Glutamatergic neuron (in vitro differentiated cells): ENCODE measurements around the gene BEX1. TPM values are rescaled to one million over a fixed set of nuclear protein-coding genes. Genes with fewer than 3 reads are reported as not detected.

Source experiments
- DNase-seq: peaks from one replicate; pipeline ENCODE4 v3.0.0; 2022
- H3K27ac Mint-ChIP-seq: one replicate; pipeline ENCODE4 v1.8.0; 2020; ENCODE audit warnings: mild to moderate bottlenecking, mixed read lengths, inconsistent platforms; ENCODE audit not compliant: unreplicated experiment
- H3K27me3 Mint-ChIP-seq: one replicate; pipeline ENCODE4 v1.8.0; 2020; ENCODE audit warnings: mild to moderate bottlenecking, moderate library complexity, mixed read lengths, inconsistent platforms; ENCODE audit not compliant: unreplicated experiment
- H3K36me3 Mint-ChIP-seq: one replicate; pipeline ENCODE4 v1.8.0; 2020; ENCODE audit warnings: mild to moderate bottlenecking, mixed read lengths, inconsistent platforms; ENCODE audit not compliant: unreplicated experiment
- H3K4me1 Mint-ChIP-seq: one replicate; pipeline ENCODE4 v1.8.0; 2020; ENCODE audit warnings: mild to moderate bottlenecking, low read depth, mixed read lengths, inconsistent platforms; ENCODE audit not compliant: unreplicated experiment
- H3K4me3 Mint-ChIP-seq: one replicate; pipeline ENCODE4 v1.8.0; 2020; ENCODE audit warnings: mild to moderate bottlenecking, mixed read lengths, inconsistent platforms; ENCODE audit not compliant: unreplicated experiment
- H3K9me3 Mint-ChIP-seq: one replicate; pipeline ENCODE4 v1.8.0; 2020; ENCODE audit warnings: mild to moderate bottlenecking, moderate library complexity, mixed read lengths, inconsistent platforms; ENCODE audit not compliant: unreplicated experiment
- CTCF ChIP-seq: fragments of 200-600 bp; sonication (generic); IDR thresholded peaks from one replicate; pipeline ENCODE4 v1.5.0; 2021; ENCODE audit not compliant: partially characterized antibody, unreplicated experiment
- total RNA-seq: library from RNA; stranded (reverse); fragmentation: NEBNext Ultra II Directional; extraction: Animal tissue kit (Norgen Biotek cat#: 25700); gene quantifications from one replicate; pipeline ENCODE4 v1.2.1, GENCODE V29; 2021; ENCODE audit not compliant: unreplicated experiment

BEX1 gene
- total RNA-seq, 1 donor from 2014 or later: 140 TPM

GRCh38 chrX:103100484-103100883 is 36.5 kb upstream of the BEX1 start:
- DNase-seq: no peak

GRCh38 chrX:103099691-103100090 is 35.7 kb upstream of the BEX1 start:
- no peak for DNase-seq
- Mint-ChIP-seq H3K9me3 (no peaks in the 10 kb centered on the region), H3K27me3 (peaks cover 2% of the 10 kb centered on the region), H3K27ac (no peak overlapping the region), H3K36me3 (no peaks in the 10 kb centered on the region), H3K4me3 (no peak overlapping the region), H3K4me1 (no peaks in the 10 kb centered on the region)
- no peak for TF ChIP-seq CTCF

More at GRCh38 chrX:103100484-103100883, 36.5 kb upstream of the BEX1 start:
- Mint-ChIP-seq H3K4me1 (no peaks in the 10 kb centered on the region), H3K9me3 (no peaks in the 10 kb centered on the region), H3K4me3 (no peak overlapping the region), H3K27ac (no peak overlapping the region), H3K27me3 (peaks cover 2% of the 10 kb centered on the region), H3K36me3 (no peaks in the 10 kb centered on the region)
- TF ChIP-seq CTCF: no peak

GRCh38 chrX:103098488-103098887 is 34.5 kb upstream of the BEX1 start:
- no peak for DNase-seq
- Mint-ChIP-seq H3K27ac (no peak overlapping the region), H3K4me3 (no peak overlapping the region), H3K9me3 (no peaks in the 10 kb centered on the region), H3K4me1 (no peaks in the 10 kb centered on the region), H3K27me3 (peaks cover 2% of the 10 kb centered on the region), H3K36me3 (no peaks in the 10 kb centered on the region)
- no peak for TF ChIP-seq CTCF

- no peak for DNase-seq
- Mint-ChIP-seq H3K9me3 (no peaks in the 10 kb centered on the region), H3K27me3 (no peaks in the 10 kb centered on the region), H3K4me3 (no peak within 1 kb of the TSS), H3K27ac (no peak within 1 kb of the TSS), H3K4me1 (no peaks in the 10 kb centered on the region), H3K36me3 (no peaks in the 10 kb centered on the region)
- no peak for TF ChIP-seq CTCF
Observed at GRCh38 chrX:103092942-103093341, 29.0 kb upstream of the BEX1 start, which contains the start of gene NXF3. NXF3 (minus strand) TSS chrX:103093143; CDS start chrX:103093023, 120 bp downstream.

- DNase-seq: no peak
- Mint-ChIP-seq H3K9me3 (no peaks in the 10 kb centered on the region), H3K36me3 (no peaks in the 10 kb centered on the region), H3K27ac (no peak overlapping the region), H3K27me3 (no peaks in the 10 kb centered on the region), H3K4me3 (no peak overlapping the region), H3K4me1 (no peaks in the 10 kb centered on the region)
- TF ChIP-seq CTCF: no peak
Observed at GRCh38 chrX:103081051-103081450, 17.1 kb upstream of the BEX1 start.
